ENCODE measurements around the gene RBBP4. TPM values are rescaled to one million over a fixed set of nuclear protein-coding genes. Genes with fewer than 3 reads are reported as not detected.
A peak's percentile ranks its signal among the peaks of the same experiment; 100 is the strongest.
"Not testable (repeated sequence)": the region's sequence is repeated elsewhere in the genome, so short reads cannot be mapped to it uniquely, and the experiment has no call there.

The RBBP4 gene
- total RNA-seq, 1 experiment from 2014 or later: 208 TPM

- Histone ChIP-seq H3K36me3 (peaks cover 62% of the 10 kb centered on the region), H3K9me3 (replicated peaks) (no peaks in the 10 kb centered on the region), H3K27me3 (replicated peaks) (no peaks in the 10 kb centered on the region), H3K4me3 (peak overlapping the region; percentile 72), H3K27ac (no peak overlapping the region), H3K4me1 (replicated peaks) (peaks cover 36% of the 10 kb centered on the region)
- no peak for DNase-seq (ENCODE audit: low read depth in 1 of 2, low spot score in 2 of 2)
Measured at GRCh38 chr1:32652244-32652962, 1.4 kb downstream of the RBBP4 start.

- Histone ChIP-seq H3K9me3 (replicated peaks) (no peaks in the 10 kb centered on the region), H3K4me1 (replicated peaks) (peaks cover 19% of the 10 kb centered on the region), H3K27me3 (replicated peaks) (no peaks in the 10 kb centered on the region), H3K4me3 (no peak overlapping the region), H3K27ac (no peak overlapping the region), H3K36me3 (peaks cover 91% of the 10 kb centered on the region)
- DNase-seq (ENCODE audit: low read depth in 1 of 2, low spot score in 2 of 2): no peak
Measured at GRCh38 chr1:32659581-32659980, 8.6 kb downstream of the RBBP4 start.

GRCh38 chr1:32665915-32666314 is 14.9 kb downstream of the RBBP4 start:
- Histone ChIP-seq H3K9me3 (replicated peaks) (no peaks in the 10 kb centered on the region), H3K36me3 (peaks cover 95% of the 10 kb centered on the region), H3K4me3 (no peak overlapping the region), H3K27ac (no peak overlapping the region), H3K4me1 (replicated peaks) (no peaks in the 10 kb centered on the region), H3K27me3 (replicated peaks) (no peaks in the 10 kb centered on the region)
- no peak for DNase-seq (ENCODE audit: low read depth in 1 of 2, low spot score in 2 of 2)

- no peak for DNase-seq (ENCODE audit: low read depth in 1 of 2, low spot score in 2 of 2)
- Histone ChIP-seq H3K4me1 (replicated peaks) (no peaks in the 10 kb centered on the region), H3K27me3 (replicated peaks) (no peaks in the 10 kb centered on the region), H3K36me3 (peaks cover 99% of the 10 kb centered on the region), H3K9me3 (replicated peaks) (no peaks in the 10 kb centered on the region), H3K27ac (no peak overlapping the region), H3K4me3 (no peak overlapping the region)
Measured at GRCh38 chr1:32666901-32667566, 16.0 kb downstream of the RBBP4 start.

- not testable (repeated sequence) for H3K27ac ChIP-seq; H3K9me3 ChIP-seq (replicated peaks); H3K4me3 ChIP-seq; DNase-seq (ENCODE audit: low read depth in 1 of 2, low spot score in 2 of 2); H3K27me3 ChIP-seq (replicated peaks); H3K4me1 ChIP-seq (replicated peaks)
- peaks cover 99% of the 10 kb centered on the region for H3K36me3 ChIP-seq
Measured at GRCh38 chr1:32668716-32669115, 17.7 kb downstream of the RBBP4 start.

- Histone ChIP-seq H3K27me3 (replicated peaks) (no peaks in the 10 kb centered on the region), H3K9me3 (replicated peaks) (no peaks in the 10 kb centered on the region; the same call in 1 of the 2 replicates), H3K27ac (no peak overlapping the region), H3K36me3 (peaks cover 95% of the 10 kb centered on the region), H3K4me1 (replicated peaks) (no peaks in the 10 kb centered on the region), H3K4me3 (no peak overlapping the region)
- DNase-seq (ENCODE audit: low read depth in 1 of 2, low spot score in 2 of 2): no peak
Measured at GRCh38 chr1:32676945-32677344, 25.9 kb downstream of the RBBP4 start.

- not testable (repeated sequence) for H3K27ac ChIP-seq; DNase-seq (ENCODE audit: low read depth in 1 of 2, low spot score in 2 of 2); H3K4me1 ChIP-seq (replicated peaks); H3K4me3 ChIP-seq; H3K27me3 ChIP-seq (replicated peaks); H3K9me3 ChIP-seq (replicated peaks)
- H3K36me3 ChIP-seq: peaks cover 95% of the 10 kb centered on the region
Measured at GRCh38 chr1:32679993-32680392, 29.0 kb downstream of the RBBP4 start.

- Histone ChIP-seq H3K36me3 (peaks cover 95% of the 10 kb centered on the region), H3K4me1 (replicated peaks) (0 out of 2 replicates have a peak, but pooled peaks cover 7% of the 10 kb centered on the region), H3K27ac (no peak overlapping the region), H3K27me3 (replicated peaks) (no peaks in the 10 kb centered on the region), H3K4me3 (no peak overlapping the region), H3K9me3 (replicated peaks) (no peaks in the 10 kb centered on the region; the same call in 1 of the 2 replicates)
- no peak for DNase-seq (ENCODE audit: low read depth in 1 of 2, low spot score in 2 of 2)
Measured at GRCh38 chr1:32680642-32681041, 29.6 kb downstream of the RBBP4 start.

GRCh38 chr1:32681509-32681908 is 30.5 kb downstream of the RBBP4 start:
- H3K27me3 ChIP-seq (replicated peaks): no peaks in the 10 kb centered on the region
- peaks cover 7% of the 10 kb centered on the region; the same call in 1 of the 2 replicates for H3K4me1 ChIP-seq (replicated peaks)
- H3K4me3 ChIP-seq: no peak overlapping the region
- H3K27ac ChIP-seq: no peak overlapping the region
- H3K36me3 ChIP-seq: peaks cover 95% of the 10 kb centered on the region
- DNase-seq (ENCODE audit: low read depth in 1 of 2, low spot score in 2 of 2): no peak
- H3K9me3 ChIP-seq (replicated peaks): no peaks in the 10 kb centered on the region; the same call in 1 of the 2 replicates

GRCh38 chr1:32681999-32682398 is 31.0 kb downstream of the RBBP4 start:
- Histone ChIP-seq H3K4me3 (no peak overlapping the region), H3K4me1 (replicated peaks) (peaks cover 7% of the 10 kb centered on the region; the same call in 1 of the 2 replicates), H3K27ac (no peak overlapping the region), H3K9me3 (replicated peaks) (no peaks in the 10 kb centered on the region; the same call in 1 of the 2 replicates), H3K27me3 (replicated peaks) (no peaks in the 10 kb centered on the region; the same call in 1 of the 2 replicates), H3K36me3 (peaks cover 95% of the 10 kb centered on the region)
- DNase-seq (ENCODE audit: low read depth in 1 of 2, low spot score in 2 of 2): no peak

- no peak for DNase-seq (ENCODE audit: low read depth in 1 of 2, low spot score in 2 of 2)
- no peak overlapping the region for H3K27ac ChIP-seq
- H3K4me1 ChIP-seq (replicated peaks): peaks cover 7% of the 10 kb centered on the region; the same call in 1 of the 2 replicates
- H3K27me3 ChIP-seq (replicated peaks): no peaks in the 10 kb centered on the region; the same call in 1 of the 2 replicates
- H3K9me3 ChIP-seq (replicated peaks): no peaks in the 10 kb centered on the region
- H3K36me3 ChIP-seq: peaks cover 93% of the 10 kb centered on the region
- H3K4me3 ChIP-seq: no peak overlapping the region
Measured at GRCh38 chr1:32683397-32683796, 32.4 kb downstream of the RBBP4 start.

GRCh38 chr1:32684167-32684811 is 33.3 kb downstream of the RBBP4 start:
- Histone ChIP-seq H3K27ac (no peak overlapping the region), H3K36me3 (peaks cover 93% of the 10 kb centered on the region)

GRCh38 chr1:32685498-32685897 is 34.5 kb downstream of the RBBP4 start:
- Histone ChIP-seq H3K4me3 (no peak overlapping the region), H3K4me1 (replicated peaks) (peaks cover 7% of the 10 kb centered on the region; the same call in 1 of the 2 replicates), H3K36me3 (peaks cover 98% of the 10 kb centered on the region), H3K9me3 (replicated peaks) (no peaks in the 10 kb centered on the region), H3K27me3 (replicated peaks) (no peaks in the 10 kb centered on the region; the same call in 1 of the 2 replicates), H3K27ac (no peak overlapping the region)
- DNase-seq (ENCODE audit: low read depth in 1 of 2, low spot score in 2 of 2): no peak

More at GRCh38 chr1:32684167-32684811, 33.3 kb downstream of the RBBP4 start:
- no peak overlapping the region for H3K4me3 ChIP-seq
- no peak for DNase-seq (ENCODE audit: low read depth in 1 of 2, low spot score in 2 of 2)
- no peaks in the 10 kb centered on the region for H3K9me3 ChIP-seq (replicated peaks)
- no peaks in the 10 kb centered on the region; the same call in 1 of the 2 replicates for H3K27me3 ChIP-seq (replicated peaks)
- H3K4me1 ChIP-seq (replicated peaks): peaks cover 7% of the 10 kb centered on the region; the same call in 1 of the 2 replicates
